Right atrium auricular region (tissue), 2 donors: ENCODE results near the gene ATP11A. TPM values are rescaled to one million over a fixed set of nuclear protein-coding genes. Genes with fewer than 3 reads are reported as not detected.

Experiments
- DNase-seq: peaks from one replicate; pipeline ENCODE4 v3.0.0-alpha.2; 2019; ENCODE audit warnings: low spot score
- H3K27ac ChIP-seq, 2 donors: fragments of 200-600 bp; sonication (generic); 1 replicate in 1 of 2; 2 replicates in 1 of 2; pipeline ENCODE4 v1.5.1; 2016 to 2019
- H3K27me3 ChIP-seq, 2 donors: fragments of 200-600 bp; sonication (generic); one replicate each; pipeline versions ENCODE4 v1.5.1 to v1.6.0; 2017 to 2019
- H3K36me3 ChIP-seq: fragments of 200-600 bp; sonication (generic); one replicate; pipeline ENCODE4 v1.5.1; 2016
- H3K4me1 ChIP-seq, 2 donors: fragments of 200-600 bp; sonication (generic); one replicate each; pipeline versions ENCODE4 v1.5.1 to v1.6.0; 2017 to 2019
- H3K4me3 ChIP-seq, 2 donors: fragments of 200-600 bp; sonication (generic); 1 replicate in 1 of 2; 2 replicates in 1 of 2; pipeline ENCODE4 v1.5.1; 2017 to 2019; ENCODE audit warnings: mild to moderate bottlenecking in 1 of 2, moderate library complexity in 1 of 2
- H3K9me3 ChIP-seq, 2 donors: fragments of 200-600 bp; sonication (generic); one replicate each; pipeline ENCODE4 v1.5.1; 2019
- CTCF ChIP-seq, 2 donors: fragments of 200-600 bp; sonication (generic); IDR thresholded peaks; one replicate each; pipeline ENCODE4 v1.5.1; 2019; ENCODE audit warnings: antibody characterized with exemption in 2 of 2
- total RNA-seq, 2 donors: library from RNA; depleted of rRNA; stranded (reverse); fragments of >200 nt; gene quantifications; one replicate each; pipeline ENCODE4 v1.1.0, GENCODE V29; 2016

Gene ATP11A
- total RNA-seq, 2 donors from 2014 or later, result 31.8 to 48.6 TPM

GRCh38 chr13:112877539-112877938, 187.7 kb downstream of the ATP11A start:
- no peak for TF ChIP-seq CTCF (IDR thresholded peaks at IDR 0.05)
- Histone ChIP-seq H3K4me1 (peaks cover 0 to 18% of the 10 kb centered on the region in 2 donors), H3K27ac (no peak overlapping the region), H3K9me3 (no peaks in the 10 kb centered on the region), H3K27me3 (no peaks in the 10 kb centered on the region), H3K4me3 (no peak overlapping the region), H3K36me3 (peaks cover 50% of the 10 kb centered on the region)
- no peak for DNase-seq

GRCh38 chr13:112877976-112878955, 188.4 kb downstream of the ATP11A start:
- no peak for DNase-seq
- H3K4me3 ChIP-seq, result no peak overlapping the region
- H3K27ac ChIP-seq, result no peak overlapping the region
- peaks cover 0 to 18% of the 10 kb centered on the region in 2 donors for H3K4me1 ChIP-seq
- H3K36me3 ChIP-seq, result peaks cover 54% of the 10 kb centered on the region
- no peak for TF ChIP-seq CTCF (IDR thresholded peaks at IDR 0.05)
- no peaks in the 10 kb centered on the region for H3K27me3 ChIP-seq
- H3K9me3 ChIP-seq, result no peaks in the 10 kb centered on the region

GRCh38 chr13:112879283-112879833, 189.5 kb downstream of the ATP11A start:
- H3K9me3 ChIP-seq, result no peaks in the 10 kb centered on the region
- H3K36me3 ChIP-seq, result peaks cover 58% of the 10 kb centered on the region
- TF ChIP-seq CTCF (IDR thresholded peaks at IDR 0.05), result no peak
- H3K4me1 ChIP-seq, result peaks cover 0 to 13% of the 10 kb centered on the region in 2 donors
- H3K4me3 ChIP-seq, result no peak overlapping the region
- H3K27ac ChIP-seq, result no peak overlapping the region
- DNase-seq, result no peak
- no peaks in the 10 kb centered on the region for H3K27me3 ChIP-seq

- H3K9me3 ChIP-seq, result no peaks in the 10 kb centered on the region
- no peak overlapping the region for H3K4me3 ChIP-seq
- no peak overlapping the region for H3K27ac ChIP-seq
- no peaks in the 10 kb centered on the region for H3K27me3 ChIP-seq
- no peak for TF ChIP-seq CTCF (IDR thresholded peaks at IDR 0.05)
- peaks cover 0 to 8% of the 10 kb centered on the region in 2 donors for H3K4me1 ChIP-seq
- no peak for DNase-seq
- peaks cover 58% of the 10 kb centered on the region for H3K36me3 ChIP-seq
These were observed 190.4 kb downstream of the ATP11A start for GRCh38 chr13:112880221-112880641.

- no peak overlapping the region for H3K27ac ChIP-seq
- H3K36me3 ChIP-seq, result peaks cover 54% of the 10 kb centered on the region
- peaks cover 0 to 14% of the 10 kb centered on the region in 2 donors for H3K4me1 ChIP-seq
- no peaks in the 10 kb centered on the region for H3K9me3 ChIP-seq
- no peaks in the 10 kb centered on the region for H3K27me3 ChIP-seq
- H3K4me3 ChIP-seq, result no peak overlapping the region
- TF ChIP-seq CTCF (IDR thresholded peaks at IDR 0.05), result no peak
- no peak for DNase-seq
These were observed 191.2 kb downstream of the ATP11A start for GRCh38 chr13:112880976-112881540.
